ENCODE measurements around the gene KIAA0753.

Gene KIAA0753

DNA sequence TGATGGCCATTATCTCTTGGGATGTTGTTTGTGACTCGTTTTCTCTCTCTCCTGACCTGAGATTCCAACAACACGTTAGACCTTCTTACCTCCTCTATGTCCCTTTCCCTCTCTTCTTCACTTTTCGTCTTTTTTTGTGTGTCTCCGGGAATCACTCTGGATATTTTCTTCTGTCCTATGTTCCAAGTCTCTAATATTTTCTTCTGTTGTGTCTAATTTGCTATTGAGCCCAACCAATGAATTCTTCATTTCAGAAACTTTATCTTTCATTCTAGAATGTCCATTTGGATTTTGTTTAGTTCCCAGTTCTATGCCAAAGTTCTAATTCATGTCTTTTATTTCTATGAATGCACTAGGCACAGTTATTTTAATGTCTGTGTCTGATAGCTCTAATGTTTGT, 57.1 kb downstream of the KIAA0753 start:
- no peak for DNase-seq (ENCODE audit: low spot score)
- CTCF ChIA-PET, result no interaction called here
- H3K27ac ChIP-seq, result no peak overlapping the region
- POLR2A ChIA-PET (ENCODE audit: low non-redundant PET), result no interaction called here
- TF ChIP-seq, protein P1, sequence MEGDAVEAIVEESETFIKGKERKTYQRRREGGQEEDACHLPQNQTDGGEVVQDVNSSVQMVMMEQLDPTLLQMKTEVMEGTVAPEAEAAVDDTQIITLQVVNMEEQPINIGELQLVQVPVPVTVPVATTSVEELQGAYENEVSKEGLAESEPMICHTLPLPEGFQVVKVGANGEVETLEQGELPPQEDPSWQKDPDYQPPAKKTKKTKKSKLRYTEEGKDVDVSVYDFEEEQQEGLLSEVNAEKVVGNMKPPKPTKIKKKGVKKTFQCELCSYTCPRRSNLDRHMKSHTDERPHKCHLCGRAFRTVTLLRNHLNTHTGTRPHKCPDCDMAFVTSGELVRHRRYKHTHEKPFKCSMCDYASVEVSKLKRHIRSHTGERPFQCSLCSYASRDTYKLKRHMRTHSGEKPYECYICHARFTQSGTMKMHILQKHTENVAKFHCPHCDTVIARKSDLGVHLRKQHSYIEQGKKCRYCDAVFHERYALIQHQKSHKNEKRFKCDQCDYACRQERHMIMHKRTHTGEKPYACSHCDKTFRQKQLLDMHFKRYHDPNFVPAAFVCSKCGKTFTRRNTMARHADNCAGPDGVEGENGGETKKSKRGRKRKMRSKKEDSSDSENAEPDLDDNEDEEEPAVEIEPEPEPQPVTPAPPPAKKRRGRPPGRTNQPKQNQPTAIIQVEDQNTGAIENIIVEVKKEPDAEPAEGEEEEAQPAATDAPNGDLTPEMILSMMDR (conservative IDR thresholded peaks at IDR 0.05; ENCODE audit: low read depth), result no peak

- ChIA-PET POLR2A (ENCODE audit: low non-redundant PET) (interaction anchor here (0.6 kb wide), 1 partner anchor 48 kb away, joined by 3 read pairs; no protein-coding TSS in a partner anchor), CTCF (interaction anchor here (0.6 kb wide), 1 partner anchor 71 kb away, joined by 3 read pairs; no protein-coding TSS in a partner anchor)
- no peak for DNase-seq (ENCODE audit: low spot score)
- peak overlapping the region; percentile 51 for H3K27ac ChIP-seq
- TF ChIP-seq, protein P1 (conservative IDR thresholded peaks at IDR 0.05; ENCODE audit: low read depth), result no peak
These were observed 59.9 kb downstream of the KIAA0753 start for GRCh38 chr17:6580625-6581024.

- no peak for DNase-seq (ENCODE audit: low spot score)
- ChIA-PET CTCF (no interaction called here), POLR2A (ENCODE audit: low non-redundant PET) (no interaction called here)
- H3K27ac ChIP-seq, result no peak overlapping the region; the same call in 1 of the 2 replicates
- TF ChIP-seq, protein P1 (conservative IDR thresholded peaks at IDR 0.05; ENCODE audit: low read depth), result no peak
These were observed 62.0 kb downstream of the KIAA0753 start for GRCh38 chr17:6578491-6578890.

DNA sequence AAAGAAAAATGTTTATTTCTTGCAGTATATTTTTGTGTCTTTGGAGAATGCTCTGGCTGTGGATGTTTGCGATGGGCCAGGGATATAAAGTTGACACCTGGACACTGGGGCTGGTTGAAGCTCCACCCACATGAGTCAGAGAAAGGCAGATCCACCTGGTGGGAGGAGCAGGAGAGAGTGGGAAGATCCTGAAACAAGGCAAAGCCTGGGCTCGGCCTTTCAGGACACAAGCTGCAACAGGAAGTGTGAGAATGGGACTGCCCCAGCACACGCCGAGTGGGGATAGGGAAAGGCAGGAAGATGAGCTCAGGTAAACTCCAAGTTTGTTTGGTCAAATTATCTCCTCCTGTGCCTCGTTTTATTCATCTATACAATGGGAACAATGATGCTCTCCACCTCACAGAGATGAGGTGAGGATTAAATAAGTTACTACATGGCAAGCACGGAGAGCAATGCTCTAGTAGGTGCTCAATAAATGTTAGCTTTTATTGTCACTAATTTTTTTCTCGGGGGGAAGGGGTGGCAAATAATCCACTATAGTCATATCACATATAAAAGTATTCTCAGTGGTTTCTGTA, 62.7 kb downstream of the KIAA0753 start:
- H3K27ac ChIP-seq, result peak overlapping the region; percentile 51
- peak; percentile 94 for DNase-seq (ENCODE audit: low spot score)
- TF ChIP-seq, protein P1 (conservative IDR thresholded peaks at IDR 0.05; ENCODE audit: low read depth), result no peak
- POLR2A ChIA-PET (ENCODE audit: low non-redundant PET), result no interaction called here
- CTCF ChIA-PET, result interaction anchor here (0.6 to 1.5 kb wide), 3 partner anchors 106 to 393 kb away, joined by 3 to 21 read pairs (median 4); no protein-coding TSS in a partner anchor

GRCh38 chr17:6576038-6576785, 64.3 kb downstream of the KIAA0753 start:
- H3K27ac ChIP-seq, result peak overlapping the region; percentile 51
- CTCF ChIA-PET, result no interaction called here
- POLR2A ChIA-PET (ENCODE audit: low non-redundant PET), result no interaction called here

GRCh38 chr17:6575596-6575988, 64.9 kb downstream of the KIAA0753 start:
- DNase-seq (ENCODE audit: low spot score), result no peak
- CTCF ChIA-PET, result no interaction called here

More at GRCh38 chr17:6576038-6576785, 64.3 kb downstream of the KIAA0753 start:
- DNase-seq (ENCODE audit: low spot score), result no peak
- TF ChIP-seq, protein P1 (conservative IDR thresholded peaks at IDR 0.05; ENCODE audit: low read depth), result no peak

More at GRCh38 chr17:6575596-6575988, 64.9 kb downstream of the KIAA0753 start:
- POLR2A ChIA-PET (ENCODE audit: low non-redundant PET), result no interaction called here
- peak overlapping the region; percentile 51 for H3K27ac ChIP-seq
- TF ChIP-seq, protein P1 (conservative IDR thresholded peaks at IDR 0.05; ENCODE audit: low read depth), result no peak
